Neural progenitor cell (in vitro differentiated cells): ENCODE results near the gene ISM1. TPM values are rescaled to one million over a fixed set of nuclear protein-coding genes. Genes with fewer than 3 reads are reported as not detected.

ENCODE experiments used
- DNase-seq: peaks from one replicate; pipeline ENCODE4 v3.0.0-alpha.2; 2016; ENCODE audit warnings: low spot score
- H2AFZ ChIP-seq: fragments of 200-600 bp; sonication (generic); replicated peaks from 2 replicates; pipeline ENCODE4 v1.6.1; 2016; ENCODE audit warnings: antibody characterized with exemption
- H3F3A ChIP-seq: fragments of 200-600 bp; sonication (generic); 2 replicates; pipeline ENCODE4 v1.6.1; 2016; ENCODE audit warnings: antibody characterized with exemption, low read depth
- H3K27ac ChIP-seq: fragments of 200-600 bp; sonication (generic); 2 replicates; pipeline ENCODE4 v1.5.1; 2016; ENCODE audit warnings: mild to moderate bottlenecking
- H3K27me3 ChIP-seq: fragments of 200-600 bp; sonication (generic); 2 replicates; pipeline ENCODE4 v1.6.1; 2016; ENCODE audit warnings: mild to moderate bottlenecking, moderate library complexity
- H3K36me3 ChIP-seq: fragments of 200-600 bp; sonication (generic); 2 replicates; pipeline ENCODE4 v1.5.1; 2016
- H3K4me1 ChIP-seq: fragments of 200-600 bp; sonication (generic); 2 replicates; pipeline ENCODE4 v1.6.1; 2016; ENCODE audit warnings: mixed run types
- H3K4me2 ChIP-seq: fragments of 200-600 bp; sonication (generic); 2 replicates; pipeline ENCODE4 v1.6.1; 2016
- H3K4me3 ChIP-seq: fragments of 200-600 bp; sonication (generic); 2 replicates; pipeline ENCODE4 v1.5.1; 2016
- H3K79me2 ChIP-seq: fragments of 200-600 bp; sonication (generic); 2 replicates; pipeline ENCODE4 v1.6.1; 2016; ENCODE audit warnings: low read depth
- H3K9ac ChIP-seq: fragments of 200-600 bp; sonication (generic); 2 replicates; pipeline ENCODE4 v1.6.1; 2016
- H3K9me3 ChIP-seq: fragments of 200-600 bp; sonication (generic); 2 replicates; pipeline ENCODE4 v1.5.1; 2016; ENCODE audit warnings: low read depth
- H4K20me1 ChIP-seq: fragments of 200-600 bp; sonication (generic); 2 replicates; pipeline ENCODE4 v1.6.1; 2016; ENCODE audit warnings: low read depth
- H3K27ac Mint-ChIP-seq: 3 replicates; pipeline ENCODE4 v1.8.0; 2021; ENCODE audit warnings: mixed read lengths
- H3K27me3 Mint-ChIP-seq: 2 replicates; pipeline ENCODE4 v1.8.0; 2022; ENCODE audit warnings: low read depth, mild to moderate bottlenecking, inconsistent platforms, moderate library complexity, mixed read lengths; ENCODE audit not compliant: insufficient read depth
- H3K36me3 Mint-ChIP-seq: 3 replicates; pipeline ENCODE4 v1.8.0; 2021; ENCODE audit warnings: mixed read lengths
- H3K4me1 Mint-ChIP-seq: 3 replicates; pipeline ENCODE4 v1.8.0; 2021; ENCODE audit warnings: mixed read lengths
- H3K4me3 Mint-ChIP-seq: 3 replicates; pipeline ENCODE4 v1.8.0; 2021; ENCODE audit warnings: mild to moderate bottlenecking, moderate library complexity, mixed read lengths
- H3K9me3 Mint-ChIP-seq: 3 replicates; pipeline ENCODE4 v1.8.0; 2020; ENCODE audit warnings: mixed read lengths
- CTCF ChIP-seq: fragments of 200-600 bp; sonication (generic); IDR thresholded peaks from 2 replicates; pipeline ENCODE4 v1.5.1; 2017; ENCODE audit warnings: antibody characterized with exemption, mild to moderate bottlenecking
- EZH2 ChIP-seq: fragments of 200-600 bp; sonication (generic); IDR thresholded peaks from 2 replicates; pipeline ENCODE4 v1.6.1; 2017; ENCODE audit warnings: antibody characterized with exemption, mild to moderate bottlenecking, moderate library complexity
- EZH2phosphoT487 ChIP-seq: fragments of 200-600 bp; sonication (generic); IDR thresholded peaks from 2 replicates; pipeline ENCODE4 v1.6.1; 2017; ENCODE audit warnings: antibody characterized with exemption
- total RNA-seq: library from RNA; depleted of rRNA; stranded (reverse); fragments of >200 nt; gene quantifications from 2 replicates; pipeline ENCODE4 v1.2.3, GENCODE V29; 2015; ENCODE audit warnings: low replicate concordance

ISM1 gene
- 0.06 TPM in 1 of 2 replicates, not detected in the other for total RNA-seq

GRCh38 chr20:13220904-13221297 is at the start of gene ISM1:
Gene ISM1, plus strand, starts transcription at chr20:13221274. Its CDS starts 503 bp downstream, at chr20:13221777.
- Histone ChIP-seq H3K4me3 (peak within 1 kb of the TSS; percentile 59), H3K36me3 (no peaks in the 10 kb centered on the region), H3F3A (peaks cover 24% of the 10 kb centered on the region), H2AFZ (peak within 1 kb of the TSS; percentile 97), H3K27ac (no peak within 1 kb of the TSS), H3K4me2 (peak within 1 kb of the TSS; percentile 87), H3K9me3 (no peaks in the 10 kb centered on the region), H3K4me1 (peaks cover 22% of the 10 kb centered on the region), H3K9ac (no peak within 1 kb of the TSS), H4K20me1 (peaks cover 32% of the 10 kb centered on the region), H3K27me3 (peaks cover 82% of the 10 kb centered on the region), H3K79me2 (no peaks in the 10 kb centered on the region)
- no peak within 1 kb of the TSS for H3K27ac Mint-ChIP-seq
- H3K9me3 Mint-ChIP-seq: no peaks in the 10 kb centered on the region
- H3K4me1 Mint-ChIP-seq: peaks cover 26% of the 10 kb centered on the region
- H3K36me3 Mint-ChIP-seq: no peaks in the 10 kb centered on the region
- peaks cover 42% of the 10 kb centered on the region for H3K27me3 Mint-ChIP-seq
- no peak for TF ChIP-seq CTCF
- no peak for TF ChIP-seq EZH2
- no peak for TF ChIP-seq EZH2phosphoT487
- peak within 1 kb of the TSS; percentile 91 for H3K4me3 Mint-ChIP-seq
- DNase-seq: peak; percentile 60

DNA sequence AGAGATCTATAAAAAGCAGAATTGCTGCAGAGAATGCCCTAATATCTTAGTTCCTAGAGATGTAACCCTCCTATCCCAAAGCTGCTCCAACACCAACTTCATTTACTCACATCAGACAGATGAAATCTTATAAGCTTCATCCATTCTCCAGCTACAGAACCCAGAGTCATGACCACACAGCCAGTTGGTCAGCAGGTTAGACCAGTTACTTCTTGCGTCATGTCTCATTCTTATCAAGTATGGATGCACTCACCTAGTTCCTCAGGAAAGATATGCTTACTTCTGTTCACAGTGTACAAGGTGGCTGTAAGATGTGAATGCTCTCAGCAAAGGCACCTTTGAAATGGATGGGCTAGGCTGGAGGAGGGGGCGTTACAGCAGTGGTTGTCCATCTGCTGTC is 47.9 kb upstream of the ISM1 start:
- no peaks in the 10 kb centered on the region for H3K9me3 ChIP-seq
- H3K4me3 Mint-ChIP-seq: no peak overlapping the region
- H3K27ac ChIP-seq: no peak overlapping the region
- H3K4me2 ChIP-seq: no peak overlapping the region
- no peaks in the 10 kb centered on the region for H3K4me1 ChIP-seq
- H4K20me1 ChIP-seq: no peaks in the 10 kb centered on the region
- TF ChIP-seq EZH2 (no peak), CTCF (no peak), EZH2phosphoT487 (no peak)
- no peaks in the 10 kb centered on the region for H3K4me1 Mint-ChIP-seq
- H3K27ac Mint-ChIP-seq: no peak overlapping the region
- H3K27me3 ChIP-seq: no peaks in the 10 kb centered on the region
- no peak overlapping the region for H3K4me3 ChIP-seq
- H3K9me3 Mint-ChIP-seq: peaks cover 7% of the 10 kb centered on the region
- H3K27me3 Mint-ChIP-seq: no peaks in the 10 kb centered on the region
- no peak overlapping the region for H3K9ac ChIP-seq
- no peaks in the 10 kb centered on the region for H3K36me3 Mint-ChIP-seq
- H3K79me2 ChIP-seq: no peaks in the 10 kb centered on the region
- H3K36me3 ChIP-seq: no peaks in the 10 kb centered on the region
- no peaks in the 10 kb centered on the region for H3F3A ChIP-seq
- DNase-seq: no peak
- H2AFZ ChIP-seq: no peak overlapping the region

DNA sequence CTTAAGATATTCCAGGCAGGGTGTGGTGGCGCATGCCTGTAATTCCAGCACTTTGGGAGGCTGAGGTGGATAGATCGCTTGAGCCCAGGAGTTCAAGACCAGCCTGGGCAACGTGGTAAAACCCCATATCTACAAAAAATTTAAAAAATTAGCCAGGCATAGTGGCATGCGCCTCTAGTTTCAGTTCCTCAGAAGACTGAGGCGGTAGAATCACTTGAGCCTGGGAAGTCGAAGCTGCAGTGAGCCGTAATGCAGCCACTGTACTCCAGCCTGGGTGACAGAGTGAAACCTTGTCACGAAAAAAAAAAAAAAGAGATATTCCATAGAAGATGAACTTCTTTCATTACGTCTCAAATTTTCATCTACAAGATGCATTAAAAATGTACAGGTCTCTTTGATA is 46.7 kb upstream of the ISM1 start:
- TF ChIP-seq EZH2phosphoT487 (no peak), EZH2 (no peak), CTCF (no peak)
- H3K9me3 Mint-ChIP-seq: peaks cover 9% of the 10 kb centered on the region
- no peak for DNase-seq
- no peaks in the 10 kb centered on the region for H4K20me1 ChIP-seq
- no peak overlapping the region for H3K27ac Mint-ChIP-seq
- H3K4me3 ChIP-seq: no peak overlapping the region
- no peaks in the 10 kb centered on the region for H3K4me1 ChIP-seq
- H3K9ac ChIP-seq: no peak overlapping the region
- no peaks in the 10 kb centered on the region for H3K79me2 ChIP-seq
- H3K27ac ChIP-seq: no peak overlapping the region
- H3K27me3 ChIP-seq: no peaks in the 10 kb centered on the region
- H3K9me3 ChIP-seq: no peaks in the 10 kb centered on the region
- no peaks in the 10 kb centered on the region for H3K36me3 ChIP-seq
- no peaks in the 10 kb centered on the region for H3K36me3 Mint-ChIP-seq
- no peak overlapping the region for H2AFZ ChIP-seq
- H3K4me2 ChIP-seq: no peak overlapping the region
- H3K4me1 Mint-ChIP-seq: no peaks in the 10 kb centered on the region
- no peak overlapping the region for H3K4me3 Mint-ChIP-seq
- no peaks in the 10 kb centered on the region for H3F3A ChIP-seq
- H3K27me3 Mint-ChIP-seq: peaks cover 2% of the 10 kb centered on the region
